HFFc6 (cell line): ENCODE measurements around the gene LAMC3. TPM values are rescaled to one million over a fixed set of nuclear protein-coding genes. Genes with fewer than 3 reads are reported as not detected.

Experiments
- DNase-seq: peaks from one replicate; pipeline ENCODE4 v3.0.0-alpha.2; 2018
- H3K27ac Mint-ChIP-seq: 2 replicates; pipeline ENCODE4 v1.8.0; 2020; ENCODE audit warnings: mild to moderate bottlenecking, mixed read lengths
- H3K27me3 Mint-ChIP-seq: 2 replicates; pipeline ENCODE4 v1.8.0; 2021; ENCODE audit warnings: mild to moderate bottlenecking, moderate library complexity, mixed read lengths; ENCODE audit not compliant: insufficient read depth
- H3K36me3 Mint-ChIP-seq: 2 replicates; pipeline ENCODE4 v1.8.0; 2021; ENCODE audit warnings: low read depth, mixed read lengths
- H3K4me1 Mint-ChIP-seq: 2 replicates; pipeline ENCODE4 v1.8.0; 2020; ENCODE audit warnings: low read depth, mixed read lengths
- H3K4me3 Mint-ChIP-seq: 2 replicates; pipeline ENCODE4 v1.8.0; 2020; ENCODE audit warnings: mild to moderate bottlenecking, moderate library complexity, mixed read lengths
- H3K9me3 Mint-ChIP-seq: 2 replicates; pipeline ENCODE4 v1.8.0; 2020; ENCODE audit warnings: mild to moderate bottlenecking, mixed read lengths
- total RNA-seq, 6 experiments: library from RNA; stranded (reverse); fragmentation: NEBNext Ultra II Directional; extraction: Animal tissue kit (Norgen Biotek cat#: 25700); gene quantifications; 2 replicates in 1 of 6; 3 replicates in 5 of 6; pipeline ENCODE4 v1.2.3, GENCODE V29; 2021
- TF ChIP-seq, protein P1 (sequence below): fragments of 200-600 bp; sonication (generic); IDR thresholded peaks from 2 replicates; pipeline ENCODE4 v1.5.0; 2021; ENCODE audit warnings: antibody characterized with exemption, mild to moderate bottlenecking

LAMC3 gene
- total RNA-seq, 6 experiments from 2014 or later: not detected

DNA sequence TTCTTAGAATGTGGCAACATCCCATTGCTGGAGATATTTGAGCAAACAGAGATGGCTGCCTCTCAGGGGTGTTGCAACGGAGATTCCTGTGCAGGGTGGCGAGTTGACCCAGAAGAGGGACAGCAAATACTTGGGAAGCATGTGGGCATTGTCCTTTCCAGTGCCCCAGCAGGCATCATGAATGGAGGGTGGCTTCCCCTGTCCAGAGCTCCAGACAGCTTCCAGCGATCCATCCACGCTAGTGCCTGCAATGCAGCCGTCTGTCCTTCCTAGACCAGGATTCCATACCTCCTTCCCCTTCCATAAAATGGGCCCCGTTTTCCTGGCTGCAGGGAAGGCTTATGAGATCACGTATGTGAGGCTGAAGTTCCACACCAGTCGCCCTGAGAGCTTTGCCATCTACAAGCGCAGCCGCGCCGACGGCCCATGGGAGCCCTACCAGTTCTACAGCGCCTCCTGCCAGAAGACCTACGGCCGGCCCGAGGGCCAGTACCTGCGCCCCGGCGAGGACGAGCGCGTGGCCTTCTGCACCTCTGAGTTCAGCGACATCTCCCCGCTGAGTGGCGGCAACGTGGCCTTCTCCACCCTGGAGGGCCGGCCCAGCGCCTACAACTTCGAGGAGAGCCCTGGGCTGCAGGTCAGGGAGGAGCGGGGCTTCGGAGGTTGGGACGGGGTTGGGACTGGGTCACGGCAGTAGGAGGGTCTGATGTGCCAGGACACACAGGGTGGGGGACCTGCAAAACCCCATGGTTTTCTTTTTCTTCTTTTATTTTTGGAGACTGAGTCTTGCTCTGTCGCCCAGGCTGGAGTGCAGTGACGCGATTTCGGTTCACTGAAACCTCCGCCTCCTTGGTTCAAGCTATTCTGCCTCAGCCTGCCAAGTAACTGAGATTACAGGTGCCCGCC, 17.2 kb downstream of the LAMC3 start:
- Mint-ChIP-seq H3K36me3 (no peaks in the 10 kb centered on the region), H3K27me3 (peaks cover 32% of the 10 kb centered on the region), H3K27ac (no peak overlapping the region)

DNA sequence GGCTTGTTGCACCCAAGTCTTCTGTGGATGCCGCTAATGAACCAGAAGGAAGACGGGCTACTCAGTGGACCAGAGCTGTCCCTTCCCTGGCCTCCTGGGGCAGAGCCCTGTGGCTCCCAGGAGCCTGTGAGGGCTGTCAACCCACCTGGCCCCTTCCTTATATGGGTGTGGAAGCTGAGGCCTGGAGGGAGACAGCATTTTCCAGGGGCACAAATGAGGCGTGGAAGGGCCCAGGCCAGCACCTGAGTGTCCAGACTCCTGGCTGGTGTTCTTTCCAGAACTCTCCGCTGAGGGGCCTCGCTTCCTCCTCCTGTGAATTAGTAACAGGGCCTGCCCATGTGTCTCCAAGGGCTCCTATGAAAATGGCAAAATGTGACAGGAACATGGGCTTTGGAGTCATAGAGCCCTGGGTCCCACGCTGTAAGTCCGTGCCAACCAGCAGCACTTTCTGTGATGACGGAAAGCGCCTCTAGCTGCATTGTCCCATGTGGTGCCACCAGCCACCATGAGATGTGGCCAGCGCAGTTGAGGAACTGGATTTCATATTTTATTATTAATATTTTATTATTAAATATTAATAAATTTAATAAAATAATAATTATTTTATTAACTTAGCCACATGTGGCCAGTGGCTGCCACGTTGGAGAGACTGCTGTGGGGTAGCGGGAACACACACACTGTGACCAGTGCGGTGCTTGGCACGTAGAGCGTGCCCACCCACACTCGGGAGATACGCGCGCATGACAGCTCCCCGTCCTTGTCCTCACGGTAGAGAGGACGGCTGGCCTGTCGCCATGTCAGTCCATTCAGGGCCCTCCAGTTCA, 18.3 kb downstream of the LAMC3 start:
- Mint-ChIP-seq H3K36me3 (no peaks in the 10 kb centered on the region), H3K4me1 (no peaks in the 10 kb centered on the region), H3K27ac (no peak overlapping the region), H3K27me3 (peaks cover 34% of the 10 kb centered on the region), H3K9me3 (no peaks in the 10 kb centered on the region), H3K4me3 (no peak overlapping the region)
- TF ChIP-seq, protein P1, sequence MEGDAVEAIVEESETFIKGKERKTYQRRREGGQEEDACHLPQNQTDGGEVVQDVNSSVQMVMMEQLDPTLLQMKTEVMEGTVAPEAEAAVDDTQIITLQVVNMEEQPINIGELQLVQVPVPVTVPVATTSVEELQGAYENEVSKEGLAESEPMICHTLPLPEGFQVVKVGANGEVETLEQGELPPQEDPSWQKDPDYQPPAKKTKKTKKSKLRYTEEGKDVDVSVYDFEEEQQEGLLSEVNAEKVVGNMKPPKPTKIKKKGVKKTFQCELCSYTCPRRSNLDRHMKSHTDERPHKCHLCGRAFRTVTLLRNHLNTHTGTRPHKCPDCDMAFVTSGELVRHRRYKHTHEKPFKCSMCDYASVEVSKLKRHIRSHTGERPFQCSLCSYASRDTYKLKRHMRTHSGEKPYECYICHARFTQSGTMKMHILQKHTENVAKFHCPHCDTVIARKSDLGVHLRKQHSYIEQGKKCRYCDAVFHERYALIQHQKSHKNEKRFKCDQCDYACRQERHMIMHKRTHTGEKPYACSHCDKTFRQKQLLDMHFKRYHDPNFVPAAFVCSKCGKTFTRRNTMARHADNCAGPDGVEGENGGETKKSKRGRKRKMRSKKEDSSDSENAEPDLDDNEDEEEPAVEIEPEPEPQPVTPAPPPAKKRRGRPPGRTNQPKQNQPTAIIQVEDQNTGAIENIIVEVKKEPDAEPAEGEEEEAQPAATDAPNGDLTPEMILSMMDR: no peak
- DNase-seq: no peak

More for the DNA sequence above, 17.2 kb downstream of the LAMC3 start:
- H3K9me3 Mint-ChIP-seq: no peaks in the 10 kb centered on the region
- TF ChIP-seq, protein P1: no peak
- no peak for DNase-seq
- H3K4me3 Mint-ChIP-seq: no peak overlapping the region
- H3K4me1 Mint-ChIP-seq: 0 out of 2 replicates have a peak, but pooled peaks cover under 1% of the 10 kb centered on the region

DNA sequence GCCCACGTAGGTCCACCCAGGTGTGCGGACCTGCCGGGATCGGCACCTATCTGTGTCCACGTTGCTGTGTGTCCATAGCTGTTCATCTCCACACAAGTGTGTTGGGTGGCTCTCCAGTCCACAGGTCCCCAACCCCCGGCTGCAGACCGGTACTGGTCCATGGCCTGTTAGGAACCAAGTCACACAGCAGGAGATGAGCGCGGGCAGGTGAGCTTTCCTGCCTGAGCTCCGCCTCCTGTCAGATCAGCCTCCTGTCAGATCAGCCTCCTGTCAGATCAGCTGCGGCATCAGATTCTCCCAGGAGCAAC, 18.9 kb downstream of the LAMC3 start:
- DNase-seq: no peak
- H3K27me3 Mint-ChIP-seq: peaks cover 32% of the 10 kb centered on the region
- H3K36me3 Mint-ChIP-seq: no peaks in the 10 kb centered on the region
- no peak overlapping the region for H3K27ac Mint-ChIP-seq
- H3K4me1 Mint-ChIP-seq: no peaks in the 10 kb centered on the region
- no peak overlapping the region for H3K4me3 Mint-ChIP-seq
- no peaks in the 10 kb centered on the region for H3K9me3 Mint-ChIP-seq
- TF ChIP-seq, protein P1: no peak

DNA sequence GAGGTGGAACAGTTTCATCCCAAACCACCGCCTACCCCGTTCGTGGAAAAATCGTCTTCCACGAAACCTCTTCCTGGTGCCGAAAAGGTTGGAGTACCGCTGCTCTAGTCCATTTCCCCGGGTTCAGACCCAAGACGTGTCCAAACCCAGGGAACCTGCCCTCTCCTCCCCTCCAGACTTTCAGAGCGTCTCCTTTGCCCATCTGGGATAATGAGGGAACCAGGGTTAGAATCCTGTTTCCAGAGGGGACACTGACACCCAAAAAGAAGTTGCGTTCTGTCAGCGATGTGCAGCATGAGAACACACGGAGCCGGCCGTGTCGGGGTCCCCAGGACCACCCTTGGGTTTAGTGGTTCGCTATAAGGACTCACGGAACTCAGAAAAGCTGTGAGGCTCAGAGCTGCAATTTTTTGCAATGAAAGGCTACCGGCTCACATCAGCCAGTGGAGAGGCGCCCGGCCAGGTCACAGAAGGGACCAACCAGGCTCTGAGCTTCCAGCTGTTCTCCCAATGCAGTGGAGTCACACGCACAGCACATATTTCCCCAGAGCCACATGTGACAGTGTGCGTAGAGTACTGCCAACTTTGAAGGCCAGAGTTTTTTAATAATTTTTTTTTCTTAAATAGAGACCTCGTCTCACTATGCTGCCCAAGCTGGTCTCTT, 19.4 kb downstream of the LAMC3 start:
- Mint-ChIP-seq H3K9me3 (no peaks in the 10 kb centered on the region), H3K4me3 (no peak overlapping the region), H3K27ac (no peak overlapping the region), H3K4me1 (no peaks in the 10 kb centered on the region), H3K27me3 (peaks cover 32% of the 10 kb centered on the region), H3K36me3 (no peaks in the 10 kb centered on the region)
- TF ChIP-seq, protein P1: no peak
- no peak for DNase-seq

DNA sequence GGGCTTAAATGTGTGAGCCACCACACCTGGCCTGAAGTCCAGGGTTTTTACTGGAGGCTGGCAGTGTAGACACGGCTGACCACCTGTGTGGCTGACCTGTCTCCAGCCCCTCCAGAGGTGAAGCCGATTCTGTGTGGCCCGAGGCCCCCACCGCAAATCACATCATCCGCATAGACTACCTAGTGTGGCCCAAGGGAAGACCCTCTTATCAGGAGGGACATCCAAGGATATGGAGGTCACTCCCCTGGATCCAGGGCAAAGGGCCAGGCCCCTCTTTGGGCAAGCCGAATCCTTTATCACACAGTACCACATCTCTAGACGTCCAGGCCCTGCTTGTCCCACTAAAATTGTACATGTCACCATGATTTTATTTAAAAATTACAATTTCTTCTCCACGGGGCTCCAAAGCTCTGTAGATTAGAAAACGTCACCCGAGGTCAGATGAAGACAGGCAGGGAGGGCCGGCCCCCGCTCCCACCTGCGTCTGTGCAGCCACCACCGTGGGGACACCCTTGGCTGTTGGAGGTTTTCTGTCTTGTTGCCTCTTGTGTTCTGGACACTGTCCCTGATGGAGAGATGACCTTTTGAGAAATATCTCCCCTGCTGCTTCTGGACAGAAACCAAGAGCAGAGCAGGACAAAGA, 20.1 kb downstream of the LAMC3 start:
- Mint-ChIP-seq H3K27ac (no peak overlapping the region), H3K36me3 (no peaks in the 10 kb centered on the region), H3K4me3 (no peak overlapping the region), H3K4me1 (no peaks in the 10 kb centered on the region), H3K27me3 (peaks cover 31% of the 10 kb centered on the region), H3K9me3 (no peaks in the 10 kb centered on the region)
- no peak for DNase-seq
- TF ChIP-seq, protein P1: no peak
